IMR-90 (cell line): ENCODE data around the gene SARS2. TPM values are rescaled to one million over a fixed set of nuclear protein-coding genes. Genes with fewer than 3 reads are reported as not detected.
"Not testable (repeated sequence)": the region's sequence is repeated elsewhere in the genome, so short reads cannot be mapped to it uniquely, and the experiment has no call there.

Source experiments
- ATAC-seq: fragments of 200-7000 bp; cut with Tn5 transposase; 2 replicates; pipeline ENCODE4 v1.9.1; 2020; ENCODE audit warnings: low read depth, mild to moderate bottlenecking, moderate library complexity
- BruUV-seq: library from RNA; stranded (reverse); fragments of 400-500 nt; replicated peaks from 2 replicates; lab custom pipeline; 2021; lab: Mats Ljungman, UMichigan
- CTCF ChIA-PET: fragments of 300-600 bp; formaldehyde crosslinking; extraction: SDS; loops from one replicate; lab custom pipeline; 2021; ENCODE audit warnings: antibody characterized with exemption; lab: Yijun Ruan, JAX
- POLR2A ChIA-PET: fragments of 300-600 bp; sonication (Branson Sonifier 250); formaldehyde crosslinking; loops from one replicate; lab custom pipeline; 2022; ENCODE audit warnings: antibody characterized with exemption; ENCODE audit not compliant: unreplicated experiment; lab: Charles Lee
- DNase-seq: peaks from one replicate; pipeline ENCODE4 v3.0.0; 2013
- H2AFZ ChIP-seq: replicated peaks from 2 replicates; pipeline ENCODE3; 2013; ENCODE audit warnings: low read length, mild to moderate bottlenecking; ENCODE audit not compliant: poor library complexity
- H2AK5ac ChIP-seq: 2 replicates; pipeline ENCODE4 v1.6.1; 2013; ENCODE audit warnings: low read depth, low read length, inconsistent platforms
- H2AK9ac ChIP-seq: replicated peaks from 2 replicates; pipeline ENCODE3; 2013; ENCODE audit warnings: mild to moderate bottlenecking, low read depth, low read length, moderate library complexity; ENCODE audit not compliant: poor library complexity
- H2BK120ac ChIP-seq: 2 replicates; pipeline ENCODE4 v1.6.1; 2013; ENCODE audit warnings: low read depth, low read length, inconsistent platforms
- H2BK15ac ChIP-seq: 3 replicates; pipeline ENCODE4 v1.6.1; 2013; ENCODE audit warnings: low read depth, low read length, inconsistent platforms
- H2BK20ac ChIP-seq: 2 replicates; pipeline ENCODE4 v1.6.1; 2013; ENCODE audit warnings: low read depth, mild to moderate bottlenecking, inconsistent platforms, low read length, moderate library complexity
- H2BK5ac ChIP-seq: 2 replicates; pipeline ENCODE4 v1.6.1; 2013; ENCODE audit warnings: mild to moderate bottlenecking, low read depth, low read length, inconsistent platforms; ENCODE audit not compliant: poor library complexity, severe bottlenecking
- H3K14ac ChIP-seq: replicated peaks from 2 replicates; pipeline ENCODE4 v1.6.1; 2013; ENCODE audit warnings: low read depth, low read length, inconsistent platforms
- H3K18ac ChIP-seq: 2 replicates; pipeline ENCODE4 v1.6.1; 2013; ENCODE audit warnings: low read depth, low read length, control low read depth
- H3K23ac ChIP-seq: 2 replicates; pipeline ENCODE4 v1.6.1; 2013; ENCODE audit warnings: low read depth, low read length, inconsistent platforms
- H3K27ac ChIP-seq: 2 replicates; pipeline ENCODE4 v1.5.1; 2013; ENCODE audit warnings: mild to moderate bottlenecking, control low read depth, low read length; ENCODE audit not compliant: insufficient read depth
- H3K27me3 ChIP-seq: 2 replicates; pipeline ENCODE4 v1.6.1; 2013; ENCODE audit warnings: low read length; ENCODE audit not compliant: control insufficient read depth, insufficient read depth
- H3K36me3 ChIP-seq: 2 replicates; pipeline ENCODE4 v1.6.1; 2013; ENCODE audit warnings: low read length, mixed read lengths; ENCODE audit not compliant: control insufficient read depth, insufficient read depth
- H3K4ac ChIP-seq: 2 replicates; pipeline ENCODE4 v1.6.1; 2013; ENCODE audit warnings: low read depth, low read length, inconsistent platforms
- H3K4me1 ChIP-seq: 2 replicates; pipeline ENCODE4 v1.6.1; 2013; ENCODE audit warnings: low read length, mixed read lengths; ENCODE audit not compliant: control insufficient read depth, insufficient read depth
- H3K4me2 ChIP-seq: 2 replicates; pipeline ENCODE4 v1.6.1; 2013; ENCODE audit warnings: low read depth, mild to moderate bottlenecking, control low read depth, low read length, moderate library complexity
- H3K4me3 ChIP-seq: 2 replicates; pipeline ENCODE4 v1.5.1; 2013; ENCODE audit warnings: low read depth, mild to moderate bottlenecking, control low read depth, low read length, moderate library complexity; ENCODE audit not compliant: insufficient read depth
- H3K56ac ChIP-seq: 2 replicates; pipeline ENCODE4 v1.6.1; 2013; ENCODE audit warnings: low read length, inconsistent platforms; ENCODE audit not compliant: insufficient read depth; ENCODE audit errors: extremely low read depth
- H3K79me1 ChIP-seq, 2 experiments: 2 replicates each; pipeline ENCODE4 v1.6.1; 2013; ENCODE audit warnings: low read length in 2 of 2, inconsistent platforms in 1 of 2, low read depth in 1 of 2
- H3K9ac ChIP-seq: 2 replicates; pipeline ENCODE4 v1.6.1; 2013; ENCODE audit warnings: low read depth, low read length, control low read depth
- H3K9me1 ChIP-seq: 2 replicates; pipeline ENCODE4 v1.6.1; 2013; ENCODE audit warnings: low read length, inconsistent platforms; ENCODE audit not compliant: insufficient read depth
- H3K9me3 ChIP-seq: 2 replicates; pipeline ENCODE4 v1.6.1; 2013; ENCODE audit warnings: low read length; ENCODE audit not compliant: control insufficient read depth, insufficient read depth
- H4K20me1 ChIP-seq: 2 replicates; pipeline ENCODE4 v1.6.1; 2013; ENCODE audit warnings: low read length, inconsistent platforms; ENCODE audit not compliant: insufficient read depth
- H4K5ac ChIP-seq: 2 replicates; pipeline ENCODE4 v1.6.1; 2013; ENCODE audit warnings: mild to moderate bottlenecking, low read depth, low read length, control low read depth
- H4K8ac ChIP-seq, 2 experiments: 2 replicates each; pipeline ENCODE4 v1.6.1; 2013; ENCODE audit warnings: low read depth in 2 of 2, low read length in 2 of 2, control low read depth in 1 of 2, inconsistent platforms in 1 of 2
- H4K91ac ChIP-seq: 2 replicates; pipeline ENCODE4 v1.6.1; 2013; ENCODE audit warnings: low read depth, low read length, inconsistent platforms; ENCODE audit not compliant: insufficient read depth
- MAZ ChIP-seq: IDR thresholded peaks from 2 replicates; pipeline ENCODE4 v1.6.1; 2012; ENCODE audit warnings: low read depth, mild to moderate bottlenecking, low read length, improper control_type of control experiment, moderate library complexity, borderline replicate concordance
- MXI1 ChIP-seq: IDR thresholded peaks from 2 replicates; pipeline ENCODE4 v1.6.1; 2012; ENCODE audit warnings: low read depth, mild to moderate bottlenecking, low read length, moderate library complexity, borderline replicate concordance
- RAD21 ChIP-seq: IDR thresholded peaks from 2 replicates; pipeline ENCODE4 v1.6.1; 2012; ENCODE audit warnings: low read length, improper control_type of control experiment
- RFX5 ChIP-seq: IDR thresholded peaks from 2 replicates; pipeline ENCODE4 v1.8.0; 2012; ENCODE audit warnings: low read depth, mild to moderate bottlenecking, low read length, moderate library complexity
- WGBS, 2 experiments: methylation state at CpG; one replicate each; pipeline versions ENCODE4 v1.1.5 to v1.1.7; 2013; ENCODE audit warnings: missing lambda C conversion rate in 2 of 2; ENCODE audit not compliant: insufficient read length in 1 of 2; ENCODE audit errors: extremely low coverage in 2 of 2; 5-methylcytosine and 5-hydroxymethylcytosine counted together
- dilution Hi-C: fragments of 300-500 bp; cut with HindIII; formaldehyde crosslinking; loops from one replicate; pipeline ENCODE4 v1.14.3; 2018; ENCODE audit warnings: low sequenced_read_pairs; ENCODE audit not compliant: unreplicated experiment
- in situ Hi-C: fragments of 300-500 bp; cut with MboI; formaldehyde crosslinking; loops from 3 replicates; pipeline ENCODE4 v1.14.3; 2019; ENCODE audit warnings: low sequenced_read_pairs, inconsistent platforms, mixed read lengths
- intact Hi-C: fragments of 100-400 bp; cut with micrococcal nuclease; formaldehyde crosslinking; loops from 2 replicates; pipeline ENCODE4 v1.10.0; 2022
- polyA plus RNA-seq, 3 experiments: library from polyadenylated mRNA; depleted of rRNA; stranded (reverse); fragments of >200 nt; gene quantifications; 2 replicates each; pipeline ENCODE4 v1.2.3, GENCODE V29; 2012; ENCODE audit warnings: low replicate concordance in 1 of 3
- total RNA-seq: library from RNA; depleted of rRNA; stranded (reverse); fragments of >200 nt; gene quantifications from 2 replicates; pipeline ENCODE4 v1.2.3, GENCODE V29; 2012

Gene SARS2
- total and polyA plus RNA-seq, 2 of the 4 experiments (the other 2 are of a cell fraction) = 10.8 to 33.4 TPM

DNA sequence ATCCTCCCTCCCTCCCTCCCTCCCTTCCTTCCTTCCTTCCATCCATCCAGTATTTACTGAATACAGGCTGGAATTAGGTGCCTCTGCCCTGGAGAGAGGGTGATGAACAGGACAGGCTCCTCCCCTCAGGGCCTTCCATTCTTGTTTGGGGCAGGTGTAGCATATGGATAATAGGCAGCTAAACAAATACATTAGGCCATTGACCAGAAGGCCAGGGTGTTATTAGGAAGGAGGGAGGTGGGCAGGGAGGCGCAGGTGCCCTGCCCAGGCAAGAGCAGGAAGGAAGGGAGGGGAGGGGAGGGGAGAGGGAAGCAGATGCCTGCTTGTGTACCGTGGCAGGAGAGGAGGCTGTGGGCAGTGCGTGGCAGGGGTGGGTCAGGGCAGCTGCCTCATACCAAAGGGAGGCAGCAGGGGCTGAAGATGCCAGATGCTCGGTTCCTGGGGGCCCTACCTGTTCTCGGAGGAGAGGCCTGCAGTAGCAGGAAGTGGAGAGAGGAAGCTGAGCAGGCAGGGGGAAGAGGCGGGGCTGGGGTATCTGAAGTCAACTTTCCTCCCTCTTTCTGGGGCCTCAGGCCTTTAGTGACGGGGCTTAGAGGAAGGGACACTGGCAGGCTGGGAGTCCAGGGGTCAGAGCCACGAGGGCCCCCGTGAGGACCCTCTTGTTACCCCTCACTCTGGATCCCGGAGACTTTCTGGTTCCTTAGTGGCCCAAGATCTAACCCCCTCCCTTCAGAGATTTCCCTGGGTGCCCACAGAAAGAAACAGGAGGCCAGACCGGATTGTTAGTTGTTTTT is 52.6 kb downstream of the SARS2 start, which contains the start of gene RINL (continued):
- no peak for TF ChIP-seq MXI1

DNA sequence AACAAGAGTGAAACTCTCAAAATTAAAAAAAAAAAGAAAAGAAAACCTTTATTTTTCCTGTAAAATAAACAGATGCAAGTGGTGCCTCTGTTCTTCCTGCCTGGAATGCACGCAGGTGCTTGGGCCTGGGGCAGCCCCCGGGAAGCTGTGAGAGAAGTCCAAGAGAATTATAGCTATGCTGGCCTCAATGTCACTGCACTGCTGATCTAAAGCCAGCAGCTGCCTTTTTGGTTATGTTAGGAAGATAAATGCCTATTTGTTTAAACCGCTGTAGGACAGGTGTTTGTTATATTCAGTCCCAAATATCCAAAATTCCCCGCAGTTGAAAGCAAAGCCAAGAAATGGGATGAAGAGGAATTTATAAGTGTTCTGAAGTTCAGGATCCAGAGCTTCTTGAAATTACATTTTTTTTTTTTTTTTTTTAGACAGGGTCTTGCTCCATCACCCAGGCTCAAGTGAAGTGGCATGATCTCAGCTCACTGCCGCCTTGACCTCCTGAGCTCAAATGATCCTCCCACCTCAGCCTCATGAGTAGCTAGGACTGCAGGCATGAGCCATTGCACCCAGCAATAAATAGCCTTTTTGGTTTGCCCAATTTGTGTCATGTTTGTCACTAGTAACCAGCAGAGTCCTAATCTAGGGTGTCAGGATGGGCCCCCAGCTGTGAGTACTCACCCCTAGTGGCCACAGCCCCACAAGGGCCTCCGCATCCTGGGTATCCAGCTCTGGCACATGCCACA is 54.7 kb downstream of the SARS2 start:
- H4K8ac ChIP-seq = no peak overlapping the region
- H2BK20ac ChIP-seq = no peak overlapping the region
- peaks cover 2% of the 10 kb centered on the region; the same call in 1 of the 2 replicates for H3K36me3 ChIP-seq
- no peak overlapping the region for H3K27ac ChIP-seq
- no peak overlapping the region for H3K18ac ChIP-seq
- H3K4me2 ChIP-seq = no peak overlapping the region
- H2AK9ac ChIP-seq = no peak overlapping the region
- WGBS, 2 experiments = no CpG with 5 or more reads among the region's 6 CpGs
- no peaks in the 10 kb centered on the region for H4K20me1 ChIP-seq
- no peaks in the 10 kb centered on the region for H3K9me3 ChIP-seq
- POLR2A ChIA-PET = interaction anchor here (0.6 kb wide), 1 partner anchor 364 kb away, joined by 6 read pairs; no protein-coding TSS in a partner anchor
- TF ChIP-seq MAZ = no peak
- no peak for TF ChIP-seq RFX5
- no peak for TF ChIP-seq RAD21
- in situ Hi-C loops (no loop called here), dilution Hi-C loops (no loop called here), intact Hi-C loops (no loop called here)
- H3K4ac ChIP-seq = no peak overlapping the region
- H2BK120ac ChIP-seq = no peak overlapping the region
- CTCF ChIA-PET = interaction anchor here (0.6 to 0.7 kb wide), 2 partner anchors 25 to 86 kb away, joined by 3 to 4 read pairs; no protein-coding TSS in a partner anchor
- no peaks in the 10 kb centered on the region for H3K4me1 ChIP-seq
- no peak overlapping the region for H4K91ac ChIP-seq
- H3K56ac ChIP-seq = no peak overlapping the region
- H2BK5ac ChIP-seq = no peak overlapping the region
- H3K27me3 ChIP-seq = no peaks in the 10 kb centered on the region
- no peak for ATAC-seq
- no peak overlapping the region for H3K4me3 ChIP-seq
- no peak overlapping the region for H2AFZ ChIP-seq
- no peak overlapping the region for H2BK15ac ChIP-seq
- no peaks in the 10 kb centered on the region for H3K79me1 ChIP-seq
- no peak overlapping the region for H3K14ac ChIP-seq
- H3K9ac ChIP-seq = no peak overlapping the region
- BruUV-seq = no TSS peak
- no peaks in the 10 kb centered on the region for H3K9me1 ChIP-seq
- no peak overlapping the region for H2AK5ac ChIP-seq
- no peak overlapping the region for H3K23ac ChIP-seq
- no peak for DNase-seq
- no peak overlapping the region for H4K5ac ChIP-seq

GRCh38 chr19:38873400-38873799 is 57.2 kb downstream of the SARS2 start:
- dilution Hi-C loops, DNase-seq: not testable (repeated sequence)
- CTCF ChIA-PET = interaction anchor here (0.6 kb wide), 1 partner anchor 630 kb away, joined by 3 read pairs; no protein-coding TSS in a partner anchor

More at GRCh38 chr19:38873400-38873799, 57.2 kb downstream of the SARS2 start:
- H3K18ac ChIP-seq, H2AK9ac ChIP-seq, ATAC-seq, H2AK5ac ChIP-seq, H3K4ac ChIP-seq, H3K27ac ChIP-seq, intact Hi-C loops, H3K23ac ChIP-seq, BruUV-seq, H3K14ac ChIP-seq, H4K8ac ChIP-seq, H3K9me1 ChIP-seq, H2BK15ac ChIP-seq, H3K9me3 ChIP-seq, H2BK20ac ChIP-seq, H4K20me1 ChIP-seq, H2AFZ ChIP-seq, H3K4me1 ChIP-seq, H3K4me3 ChIP-seq, in situ Hi-C loops, H3K79me1 ChIP-seq, H3K27me3 ChIP-seq, H3K4me2 ChIP-seq, H3K36me3 ChIP-seq, H3K56ac ChIP-seq, H4K91ac ChIP-seq, H3K9ac ChIP-seq, H2BK120ac ChIP-seq, H2BK5ac ChIP-seq, H4K5ac ChIP-seq: not testable (repeated sequence)
- no CpG with 5 or more reads among the region's 10 CpGs for WGBS, 2 experiments
- POLR2A ChIA-PET = interaction anchor here (0.6 kb wide), 1 partner anchor 46 kb away, joined by 3 read pairs; no protein-coding TSS in a partner anchor
